HG02588 (cell line): Measurements from ENCODE around the gene FAM216B.
"Not testable (repeated sequence)": the region's sequence is repeated elsewhere in the genome, so short reads cannot be mapped to it uniquely, and the experiment has no call there.

ENCODE experiments used
- ATAC-seq: cut with Tn5 transposase; IDR thresholded peaks from one replicate; pipeline ENCODE4 v1.9.1; 2021; ENCODE audit warnings: mild to moderate bottlenecking, moderate library complexity; ENCODE audit not compliant: unreplicated experiment

Gene FAM216B

GRCh38 chr13:42781352-42781751, at the start of gene FAM216B:
FAM216B (plus strand) TSS chr13:42781584; CDS start chr13:42784068, 2,484 bp downstream.
- no peak for ATAC-seq

DNA sequence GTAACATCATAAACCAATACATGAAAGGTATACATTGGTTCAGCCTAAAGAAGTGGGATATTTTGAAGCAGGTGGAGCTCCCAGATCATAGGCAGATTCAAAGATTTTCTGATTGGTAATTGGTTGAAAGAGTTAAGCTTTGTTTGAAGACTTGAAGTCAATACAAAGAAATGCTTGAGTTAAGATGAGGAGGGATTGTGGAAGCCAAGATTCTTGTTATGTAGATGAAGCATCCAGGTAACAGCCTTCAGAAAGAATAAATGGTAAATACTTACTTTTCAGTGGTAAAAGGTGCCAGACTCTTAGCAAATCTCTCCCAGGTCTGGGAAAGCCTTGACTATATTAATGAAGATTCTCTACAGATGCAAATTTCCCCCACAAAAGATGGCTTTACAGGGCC, 49.3 kb upstream of the FAM216B start:
- ATAC-seq = no peak

GRCh38 chr13:42733046-42733445, 48.3 kb upstream of the FAM216B start:
- no peak for ATAC-seq

GRCh38 chr13:42735010-42735409, 46.4 kb upstream of the FAM216B start:
- no peak for ATAC-seq

GRCh38 chr13:42740753-42741152, 40.6 kb upstream of the FAM216B start:
- no peak for ATAC-seq

DNA sequence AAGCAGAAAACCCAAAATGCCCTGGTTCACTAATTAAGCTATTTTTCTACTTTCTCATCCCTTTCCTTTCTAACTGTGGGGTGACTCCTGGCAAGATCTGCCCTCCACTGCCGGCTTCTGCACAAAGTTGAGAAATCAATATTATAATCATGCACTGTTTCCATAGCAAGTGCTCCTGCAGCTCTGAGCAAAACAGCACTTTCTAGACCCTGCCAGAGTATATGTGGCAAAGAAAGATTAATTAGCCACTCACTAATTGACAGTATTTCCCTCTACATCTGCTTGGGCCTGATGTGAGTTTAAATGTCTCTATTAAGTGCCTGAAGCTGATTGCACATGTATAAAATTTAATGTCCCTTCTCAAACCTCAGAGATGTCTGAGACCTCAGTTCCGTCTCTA, 39.5 kb upstream of the FAM216B start:
- no peak for ATAC-seq

GRCh38 chr13:42745655-42746054, 35.7 kb upstream of the FAM216B start:
- no peak for ATAC-seq

- ATAC-seq = no peak
These were observed 34.5 kb upstream of the FAM216B start for GRCh38 chr13:42746866-42747265.

- ATAC-seq = no peak
These were observed 33.9 kb upstream of the FAM216B start for GRCh38 chr13:42747399-42747873.

- ATAC-seq = no peak
These were observed 30.6 kb upstream of the FAM216B start for GRCh38 chr13:42750794-42751193.

DNA sequence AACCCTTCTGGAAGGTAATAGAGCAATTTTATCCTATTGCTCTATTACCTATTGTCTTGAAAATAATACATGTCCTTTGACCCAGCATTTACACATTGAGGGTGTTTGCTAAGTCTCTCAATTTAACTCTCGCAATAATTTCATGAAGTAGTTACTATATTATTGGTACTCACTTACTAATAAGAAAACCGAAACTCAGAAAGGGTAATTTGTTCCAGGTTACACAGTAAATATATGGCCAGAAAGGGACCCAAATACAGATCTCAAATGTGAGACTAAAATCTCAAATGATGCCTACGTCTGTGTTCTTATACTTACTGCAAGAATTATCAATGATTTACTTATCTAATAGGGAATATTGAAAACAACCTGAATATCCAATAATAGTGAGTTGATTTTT, 29.7 kb upstream of the FAM216B start:
- ATAC-seq = peak; percentile 50

DNA sequence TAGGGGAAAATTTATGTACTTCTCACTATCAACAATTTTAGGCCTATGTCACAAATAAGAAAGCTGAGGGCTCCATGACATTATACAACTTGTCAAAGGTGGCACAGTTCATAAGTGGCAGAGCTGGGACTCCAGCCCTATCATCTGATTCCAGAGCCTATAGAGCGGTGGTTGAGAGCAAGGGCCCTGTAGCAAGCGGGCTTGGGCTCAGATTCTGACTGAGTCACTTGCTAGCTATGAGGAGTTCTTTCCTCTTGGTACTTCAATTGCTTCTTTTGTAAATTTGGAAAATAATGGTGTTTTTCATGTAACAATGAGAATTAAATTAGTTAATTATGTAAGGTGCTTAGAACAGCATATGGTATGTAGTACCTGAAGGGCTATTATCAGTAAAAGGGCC, 28.7 kb upstream of the FAM216B start:
- ATAC-seq = no peak

DNA sequence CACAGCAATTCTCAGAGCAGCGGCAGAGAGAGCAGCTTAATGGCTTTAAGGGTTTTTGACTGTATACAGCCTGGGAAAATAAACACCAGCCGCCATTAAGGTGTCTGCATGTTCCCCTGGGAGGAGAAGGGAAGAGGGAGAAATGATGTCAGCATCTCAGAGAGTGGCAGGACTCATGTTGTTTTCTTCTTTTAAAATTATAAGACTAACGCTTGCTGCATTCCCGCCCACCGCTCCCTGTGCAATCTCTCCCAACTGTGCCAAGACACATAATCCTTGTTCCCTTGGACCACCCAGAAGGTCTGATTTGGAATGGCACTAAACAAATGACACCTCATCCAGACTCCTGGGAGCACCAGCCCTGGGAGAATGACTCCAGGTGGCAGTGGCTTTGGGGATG, 27.7 kb upstream of the FAM216B start:
- no peak for ATAC-seq

GRCh38 chr13:42754801-42755510, 26.4 kb upstream of the FAM216B start:
- no peak for ATAC-seq

DNA sequence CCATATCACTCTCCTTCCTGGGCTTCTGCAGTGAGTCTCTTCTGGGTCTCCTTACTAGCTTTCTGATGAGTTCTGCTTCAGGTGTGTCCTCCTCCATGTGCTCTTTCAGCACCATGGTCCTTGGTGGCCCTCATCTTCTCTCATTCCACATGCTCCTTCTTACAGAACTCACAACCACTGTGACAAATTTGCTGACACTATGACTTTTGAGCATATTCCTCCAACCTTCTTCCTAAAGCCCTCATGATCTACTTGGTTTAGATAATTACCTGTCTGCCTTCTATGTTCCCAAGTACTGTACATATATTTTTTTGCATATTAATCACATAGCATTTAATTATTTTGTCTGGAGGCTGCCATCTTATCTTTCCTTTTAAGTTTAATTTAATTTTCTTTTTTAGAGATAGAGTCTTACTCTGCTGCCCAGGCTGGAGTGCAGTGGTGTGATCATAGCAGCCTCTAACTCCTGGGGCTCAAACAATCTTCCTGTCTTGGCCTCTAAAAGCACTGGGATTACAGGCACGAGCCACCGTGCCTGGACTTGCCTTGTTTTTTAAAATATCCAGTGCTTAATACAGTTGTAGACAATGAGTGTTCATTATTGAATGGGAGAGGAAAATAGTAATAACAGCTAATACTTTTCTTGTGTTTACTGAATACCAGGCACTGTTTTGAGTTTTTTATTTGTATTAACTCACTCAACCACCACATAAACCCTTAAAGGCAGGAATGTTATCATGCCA, 23.5 kb upstream of the FAM216B start:
- ATAC-seq = no peak

GRCh38 chr13:42758515-42758914, 22.9 kb upstream of the FAM216B start:
- ATAC-seq = no peak

DNA sequence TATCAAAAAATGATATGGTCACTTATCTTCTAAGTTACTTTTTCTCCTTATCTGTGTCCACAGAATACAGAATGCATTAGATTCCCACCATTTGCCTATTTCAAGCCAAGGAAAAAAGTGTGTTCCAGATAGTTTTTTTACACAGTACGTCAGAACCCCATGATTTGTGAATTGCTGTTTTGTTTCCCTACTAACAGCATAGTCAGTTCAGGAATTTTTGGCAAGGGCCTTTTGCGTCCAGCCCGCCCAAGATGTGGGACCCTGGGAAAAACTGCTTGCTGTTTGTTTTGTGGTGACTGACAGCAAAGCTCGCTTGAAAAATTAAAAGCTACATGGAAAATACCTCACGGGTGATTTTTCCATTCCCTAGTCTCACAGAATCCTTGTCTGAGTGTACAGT, 20.4 kb upstream of the FAM216B start:
- ATAC-seq = no peak

- no peak for ATAC-seq
These were observed 19.1 kb upstream of the FAM216B start for GRCh38 chr13:42762251-42762650.

- no peak for ATAC-seq
These were observed 18.5 kb upstream of the FAM216B start for GRCh38 chr13:42762917-42763316.

DNA sequence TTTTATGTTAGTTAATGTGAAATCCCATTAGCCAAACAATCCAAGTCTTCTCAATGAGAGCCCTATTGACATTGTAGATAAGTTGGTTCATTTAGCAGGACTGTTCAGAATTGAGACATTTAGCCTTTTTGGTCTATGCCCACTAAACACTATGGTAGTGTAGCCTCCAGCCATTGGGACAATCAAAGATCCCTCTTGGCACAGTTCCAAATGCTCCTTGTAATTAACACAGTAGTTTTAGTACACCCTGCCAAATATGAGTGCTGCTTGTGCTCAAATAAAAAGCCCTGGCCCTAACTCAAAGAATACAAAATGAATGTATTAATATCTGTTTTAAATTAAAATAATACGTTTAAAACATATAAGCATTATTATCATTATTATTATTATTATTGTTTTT, 15.4 kb upstream of the FAM216B start:
- no peak for ATAC-seq

- no peak for ATAC-seq
These were observed 11.7 kb upstream of the FAM216B start for GRCh38 chr13:42769650-42770049.

DNA sequence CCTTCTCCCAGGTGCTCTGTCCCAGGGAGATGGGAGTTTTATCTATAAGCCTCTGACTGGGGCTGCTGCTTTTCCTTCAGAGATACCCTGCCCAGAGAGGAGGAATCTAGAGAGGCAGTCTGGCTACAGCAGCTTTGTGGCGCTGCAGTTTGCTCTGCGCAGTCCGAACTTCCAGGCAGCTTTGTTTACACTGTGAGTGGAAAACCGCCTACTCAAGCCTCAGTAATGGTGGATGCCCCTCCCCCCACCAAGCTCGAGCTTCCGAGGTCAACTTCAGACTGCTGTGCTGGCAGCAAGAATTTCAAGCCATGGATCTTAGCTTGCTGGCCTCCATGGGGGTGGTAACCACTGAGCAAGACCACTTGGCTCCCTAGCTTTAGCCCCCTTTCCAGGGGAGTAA, 4.8 kb upstream of the FAM216B start:
- ATAC-seq = not testable (repeated sequence)
